Measurements from ENCODE around the gene PDE4C. TPM values are rescaled to one million over a fixed set of nuclear protein-coding genes. Genes with fewer than 3 reads are reported as not detected.
A peak's percentile ranks its signal among the peaks of the same experiment; 100 is the strongest.

Gene PDE4C
- total and polyA plus RNA-seq, 9 of the 15 experiments (the other 6 are each of a cell fraction or from before 2014, with no cell fraction given), result 0.04 to 0.91 (median 0.20) TPM; not detected in 1

DNA sequence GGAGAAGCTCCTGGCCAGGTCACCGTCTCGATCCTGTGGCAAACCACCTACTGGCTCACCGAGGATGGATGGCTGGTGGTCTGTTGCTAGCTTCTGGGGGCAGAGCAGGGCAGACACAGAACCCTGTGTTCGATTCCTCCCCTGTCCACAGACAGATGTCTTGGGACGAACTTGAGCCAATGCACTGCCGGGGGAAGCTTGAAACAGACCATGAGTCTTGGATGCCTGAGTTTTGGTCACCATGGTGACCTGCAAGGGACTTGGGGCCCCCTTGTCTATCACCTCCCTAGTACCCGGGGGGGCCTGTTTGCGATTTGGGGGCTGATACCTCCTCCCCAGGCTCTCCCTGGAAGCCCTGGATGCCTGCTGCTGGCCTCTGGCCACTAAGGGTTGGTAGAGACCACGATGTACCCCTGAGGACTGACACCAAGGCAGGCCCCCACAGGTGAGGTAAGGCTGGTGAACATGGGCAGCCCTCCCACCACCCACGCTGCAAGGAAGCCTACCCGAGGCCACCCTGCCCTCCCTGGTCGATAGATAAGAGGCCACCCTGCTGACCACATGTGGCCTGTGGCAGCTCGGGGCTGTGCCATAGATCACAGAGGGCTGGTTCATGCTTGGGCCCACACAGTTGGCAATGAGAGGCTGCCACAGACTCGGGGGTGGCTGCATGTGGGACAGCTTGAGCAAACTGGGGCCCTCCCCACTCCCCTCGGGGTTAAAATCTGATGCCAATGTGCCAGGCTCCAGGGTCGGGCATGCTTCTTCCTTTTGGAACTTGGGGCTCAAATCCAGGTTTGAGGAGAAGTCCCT lies 37.3 kb upstream of the PDE4C start:
- in situ Hi-C loops (cut with MboI), result no loop called here
- no peaks in the 10 kb centered on the region for H3K79me2 ChIP-seq (ENCODE audit: control insufficient read depth, insufficient read depth, low read length)
- H3K9ac ChIP-seq (ENCODE audit: insufficient read depth in 1 of 2, low read depth in 2 of 2, low read length in 2 of 2), result peak overlapping the region in 1 of 2 experiments; percentile 83; a peak in 3 of 4 replicates
- ATAC-seq (peak; percentile 13; the same call in 2 of the 3 replicates), FAIRE-seq (no peak), DNase-seq (ENCODE audit: extremely low read depth in 1 of 4, low spot score in 3 of 4) (no peak)
- intact Hi-C loops (cut with micrococcal nuclease), result no loop called here
- H3K4me3 ChIP-seq, result no peak overlapping the region
- H4K20me1 ChIP-seq (replicated peaks; ENCODE audit: control insufficient read depth, insufficient read depth, low read length), result no peaks in the 10 kb centered on the region
- peak overlapping the region; percentile 47; the same call in 1 of the 3 replicates for H3K27ac ChIP-seq (ENCODE audit: extremely low read depth, low read depth, low read length)
- H3K36me3 ChIP-seq (ENCODE audit: control insufficient read depth, insufficient read depth, low read length), result no peaks in the 10 kb centered on the region
- ChIA-PET CTCF (ENCODE audit: low intra/inter-chr PET ratio) (no interaction called here), POLR2A (interaction anchor here (0.6 to 3.3 kb wide), 10 partner anchors 8 to 156 kb away, joined by 3 to 44 read pairs (median 4); partner anchors contain the start of genes GDF15, IQCN and JUND)
- no peaks in the 10 kb centered on the region for H3K9me1 ChIP-seq (ENCODE audit: control insufficient read depth, insufficient read depth, low read length)
- no peaks in the 10 kb centered on the region for H3K9me3 ChIP-seq (replicated peaks; ENCODE audit: control insufficient read depth, insufficient read depth, low read depth, low read length)
- BruUV-seq (replicated peaks), result no TSS peak
- peaks cover 14 to 37% of the 10 kb centered on the region in 2 experiments for H3K4me1 ChIP-seq (replicated peaks in 1 of 2; ENCODE audit: control insufficient read depth in 2 of 2, insufficient read depth in 2 of 2, low read length in 2 of 2)
- H2AFZ ChIP-seq (ENCODE audit: low read depth, low read length), result peak overlapping the region; percentile 81
- 0 out of 5 replicates have a peak, but pooled peaks cover 0 to 7% of the 10 kb centered on the region in 2 experiments for H3K27me3 ChIP-seq (ENCODE audit: control insufficient read depth in 2 of 2, insufficient read depth in 2 of 2, low read length in 2 of 2)
- H3K4me2 ChIP-seq (ENCODE audit: insufficient read depth, low read length), result peak overlapping the region; percentile 75
- 23% methylated on average over 16 of the region's 16 CpGs for WGBS (ENCODE audit: insufficient coverage, low coverage, missing lambda C conversion rate)
- TF ChIP-seq ZNF384 (IDR thresholded peaks at IDR 0.05; ENCODE audit: low read depth, low read length) (no peak), MIER1 (IDR thresholded peaks at IDR 0.05; ENCODE audit: low read depth) (peak; percentile 83), NONO (IDR thresholded peaks at IDR 0.05; ENCODE audit: low read depth in 2 of 2, low read length in 1 of 2) (no peak), ZNF449 (CRISPR knock-in tag; IDR thresholded peaks at IDR 0.05) (no peak), ESRRA (IDR thresholded peaks at IDR 0.05; ENCODE audit: borderline replicate concordance, low read depth) (no peak), ZBTB9 (CRISPR knock-in tag; IDR thresholded peaks at IDR 0.05) (peak; percentile 87), SMARCE1 (IDR thresholded peaks at IDR 0.05) (0 out of 2 replicates have a peak, but pooled peaks have one; percentile 3), SFPQ (IDR thresholded peaks at IDR 0.05; ENCODE audit: low read depth, low read length) (no peak), POLR2AphosphoS2 (IDR thresholded peaks at IDR 0.05; ENCODE audit: low read length) (no peak), ESRRB (CRISPR knock-in tag; IDR thresholded peaks at IDR 0.05; ENCODE audit: borderline replicate concordance) (no peak), BCL6 (CRISPR knock-in tag; IDR thresholded peaks at IDR 0.05) (no peak), NELFE (IDR thresholded peaks at IDR 0.05; ENCODE audit: insufficient read depth, insufficient read length) (no peak), SPI1 (IDR thresholded peaks at IDR 0.05; ENCODE audit: borderline replicate concordance, low read depth, low read length) (no peak)
- TF ChIP-seq, protein P1, sequence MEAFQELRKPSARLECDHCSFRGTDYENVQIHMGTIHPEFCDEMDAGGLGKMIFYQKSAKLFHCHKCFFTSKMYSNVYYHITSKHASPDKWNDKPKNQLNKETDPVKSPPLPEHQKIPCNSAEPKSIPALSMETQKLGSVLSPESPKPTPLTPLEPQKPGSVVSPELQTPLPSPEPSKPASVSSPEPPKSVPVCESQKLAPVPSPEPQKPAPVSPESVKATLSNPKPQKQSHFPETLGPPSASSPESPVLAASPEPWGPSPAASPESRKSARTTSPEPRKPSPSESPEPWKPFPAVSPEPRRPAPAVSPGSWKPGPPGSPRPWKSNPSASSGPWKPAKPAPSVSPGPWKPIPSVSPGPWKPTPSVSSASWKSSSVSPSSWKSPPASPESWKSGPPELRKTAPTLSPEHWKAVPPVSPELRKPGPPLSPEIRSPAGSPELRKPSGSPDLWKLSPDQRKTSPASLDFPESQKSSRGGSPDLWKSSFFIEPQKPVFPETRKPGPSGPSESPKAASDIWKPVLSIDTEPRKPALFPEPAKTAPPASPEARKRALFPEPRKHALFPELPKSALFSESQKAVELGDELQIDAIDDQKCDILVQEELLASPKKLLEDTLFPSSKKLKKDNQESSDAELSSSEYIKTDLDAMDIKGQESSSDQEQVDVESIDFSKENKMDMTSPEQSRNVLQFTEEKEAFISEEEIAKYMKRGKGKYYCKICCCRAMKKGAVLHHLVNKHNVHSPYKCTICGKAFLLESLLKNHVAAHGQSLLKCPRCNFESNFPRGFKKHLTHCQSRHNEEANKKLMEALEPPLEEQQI (IDR thresholded peaks at IDR 0.05), result no peak
